PC-9 (cell line): ENCODE data around the gene COL4A4. TPM values are rescaled to one million over a fixed set of nuclear protein-coding genes. Genes with fewer than 3 reads are reported as not detected.

Source experiments
- BruUV-seq: library from RNA; stranded (reverse); fragments of 400-500 nt; replicated peaks from 2 replicates; lab custom pipeline; 2021; lab: Mats Ljungman, UMichigan
- CTCF ChIA-PET: fragments of 300-600 bp; sonication (Branson Sonifier 250); formaldehyde crosslinking; loops from one replicate; lab custom pipeline; 2022; ENCODE audit warnings: antibody characterized with exemption; lab: Charles Lee
- POLR2A ChIA-PET: fragments of 300-600 bp; sonication (Branson Sonifier 250); formaldehyde crosslinking; loops from one replicate; lab custom pipeline; 2022; ENCODE audit warnings: antibody characterized with exemption; ENCODE audit not compliant: unreplicated experiment; lab: Charles Lee
- DNase-seq, 2 experiments: peaks; one replicate each; pipeline versions ENCODE4 v3.0.0 to v3.0.0-alpha.2; 2015 to 2022; ENCODE audit warnings: mixed read lengths in 1 of 2
- H2AFZ ChIP-seq: fragments of 200-600 bp; sonication (generic); 2 replicates; pipeline ENCODE4 v1.8.1; 2017; ENCODE audit warnings: antibody characterized with exemption
- H3F3A ChIP-seq: fragments of 200-600 bp; sonication (generic); 2 replicates; pipeline ENCODE4 v1.8.1; 2017; ENCODE audit warnings: antibody characterized with exemption, mild to moderate bottlenecking, low read depth; ENCODE audit not compliant: insufficient read depth
- H3K27ac ChIP-seq: fragments of 200-600 bp; sonication (generic); 2 replicates; pipeline ENCODE4 v1.6.1; 2016; ENCODE audit warnings: mixed run types
- H3K27me3 ChIP-seq: fragments of 200-600 bp; sonication (generic); 2 replicates; pipeline ENCODE4 v1.6.1; 2016; ENCODE audit warnings: low read depth, mixed run types; ENCODE audit not compliant: insufficient read depth
- H3K36me3 ChIP-seq: fragments of 200-600 bp; sonication (generic); 2 replicates; pipeline ENCODE4 v1.6.1; 2016; ENCODE audit warnings: low read depth, mixed run types
- H3K4me1 ChIP-seq: fragments of 200-600 bp; sonication (generic); replicated peaks from 2 replicates; pipeline ENCODE4 v1.6.1; 2016; ENCODE audit warnings: mixed run types; ENCODE audit not compliant: insufficient read depth
- H3K4me2 ChIP-seq: fragments of 200-600 bp; sonication (generic); 2 replicates; pipeline ENCODE4 v1.6.1; 2017; ENCODE audit warnings: mixed run types
- H3K4me3 ChIP-seq: fragments of 200-600 bp; sonication (generic); 2 replicates; pipeline ENCODE4 v1.6.1; 2016; ENCODE audit warnings: mixed run types
- H3K79me2 ChIP-seq: fragments of 200-600 bp; sonication (generic); 2 replicates; pipeline ENCODE4 v1.6.1; 2017; ENCODE audit warnings: low read depth, mixed run types
- H3K9me2 ChIP-seq: fragments of 200-600 bp; sonication (generic); 2 replicates; pipeline ENCODE4 v1.8.1; 2017; ENCODE audit warnings: mild to moderate bottlenecking; ENCODE audit not compliant: insufficient read depth
- H3K9me3 ChIP-seq: fragments of 200-600 bp; sonication (generic); 2 replicates; pipeline ENCODE4 v1.8.1; 2016; ENCODE audit warnings: low read depth; ENCODE audit not compliant: insufficient read depth
- H4K20me1 ChIP-seq: fragments of 200-600 bp; sonication (generic); 2 replicates; pipeline ENCODE4 v1.8.1; 2017; ENCODE audit not compliant: insufficient read depth
- CTCF ChIP-seq: fragments of 200-600 bp; sonication (generic); conservative IDR thresholded peaks from 2 replicates; pipeline ENCODE4 v1.6.1; 2017; ENCODE audit warnings: mixed run types, antibody characterized with exemption, mild to moderate bottlenecking, moderate library complexity
- EZH2 ChIP-seq: fragments of 200-600 bp; sonication (generic); IDR thresholded peaks from 2 replicates; pipeline ENCODE4 v1.8.0; 2017; ENCODE audit warnings: antibody characterized with exemption, low read depth
- intact Hi-C: fragments of 100-400 bp; cut with micrococcal nuclease; formaldehyde crosslinking; loops from one replicate; pipeline ENCODE4 v1.10.0; 2022; ENCODE audit not compliant: unreplicated experiment
- total RNA-seq: library from RNA; stranded (reverse); gene quantifications from 2 replicates; pipeline ENCODE4 v1.2.3, GENCODE V29; 2021

COL4A4 gene
- total RNA-seq, 1 experiment from 2014 or later: 5.6 TPM

- no TSS peak for BruUV-seq
- Histone ChIP-seq H2AFZ (no peak overlapping the region), H3K79me2 (no peaks in the 10 kb centered on the region), H4K20me1 (no peaks in the 10 kb centered on the region), H3K9me2 (no peaks in the 10 kb centered on the region), H3K27ac (no peak overlapping the region), H3K4me2 (no peak overlapping the region), H3K4me1 (no peaks in the 10 kb centered on the region), H3K9me3 (no peaks in the 10 kb centered on the region), H3F3A (no peaks in the 10 kb centered on the region), H3K27me3 (no peaks in the 10 kb centered on the region), H3K4me3 (no peak overlapping the region), H3K36me3 (no peaks in the 10 kb centered on the region)
- CTCF ChIA-PET: no interaction called here
- intact Hi-C loops: no loop called here
- no peak for DNase-seq
- POLR2A ChIA-PET: no interaction called here
- TF ChIP-seq EZH2: no peak
- TF ChIP-seq CTCF: no peak
Observed at GRCh38 chr2:226969417-226970080, 194.5 kb downstream of the COL4A4 start.

- no peaks in the 10 kb centered on the region for H3F3A ChIP-seq
- H3K4me2 ChIP-seq: no peak overlapping the region
- no peaks in the 10 kb centered on the region for H3K27me3 ChIP-seq
- 0 out of 2 replicates have a peak, but pooled peaks cover 9% of the 10 kb centered on the region for H3K4me1 ChIP-seq
- ChIA-PET CTCF (no interaction called here), POLR2A (no interaction called here)
- no TSS peak for BruUV-seq
- intact Hi-C loops: no loop called here
- DNase-seq: no peak
- TF ChIP-seq CTCF (no peak), EZH2 (no peak)
- no peaks in the 10 kb centered on the region for H3K79me2 ChIP-seq
- H3K36me3 ChIP-seq: no peaks in the 10 kb centered on the region
- no peak overlapping the region for H2AFZ ChIP-seq
- H4K20me1 ChIP-seq: no peaks in the 10 kb centered on the region
- H3K9me2 ChIP-seq: no peaks in the 10 kb centered on the region
- no peak overlapping the region for H3K27ac ChIP-seq
- no peaks in the 10 kb centered on the region for H3K9me3 ChIP-seq
- H3K4me3 ChIP-seq: no peak overlapping the region
Observed at GRCh38 chr2:226965376-226965775, 198.6 kb downstream of the COL4A4 start.

GRCh38 chr2:226963528-226963927 is 200.5 kb downstream of the COL4A4 start:
- intact Hi-C loops: no loop called here
- H3F3A ChIP-seq: no peaks in the 10 kb centered on the region
- H4K20me1 ChIP-seq: no peaks in the 10 kb centered on the region
- no peaks in the 10 kb centered on the region for H3K9me2 ChIP-seq
- DNase-seq: no peak
- 0 out of 2 replicates have a peak, but pooled peaks cover 9% of the 10 kb centered on the region for H3K4me1 ChIP-seq
- no TSS peak for BruUV-seq
- TF ChIP-seq EZH2 (no peak), CTCF (no peak)
- H2AFZ ChIP-seq: no peak overlapping the region
- H3K79me2 ChIP-seq: no peaks in the 10 kb centered on the region
- CTCF ChIA-PET: no interaction called here
- H3K36me3 ChIP-seq: no peaks in the 10 kb centered on the region
- no peak overlapping the region for H3K27ac ChIP-seq
- POLR2A ChIA-PET: no interaction called here
- no peak overlapping the region for H3K4me3 ChIP-seq
- H3K4me2 ChIP-seq: no peak overlapping the region
- H3K9me3 ChIP-seq: no peaks in the 10 kb centered on the region
- no peaks in the 10 kb centered on the region for H3K27me3 ChIP-seq
